GM19193 (cell line): ENCODE data around the gene ERVH48-1.
A peak's percentile ranks its signal among the peaks of the same experiment; 100 is the strongest.

Experiments
- POLR2A ChIP-seq: IDR thresholded peaks from 4 replicates; pipeline ENCODE4 v1.6.1; 2011; ENCODE audit not compliant: insufficient read depth, insufficient read length; ENCODE audit errors: extremely low read depth

ERVH48-1 gene

GRCh38 chr21:42892931-42893755, 32.3 kb downstream of the ERVH48-1 start, which contains the start of gene NDUFV3:
Gene NDUFV3 (plus strand): TSS chr21:42893309. CDS start chr21:42893334, 25 bp downstream.
- peak; percentile 94 for TF ChIP-seq POLR2A

- TF ChIP-seq POLR2A, result no peak
Observed at GRCh38 chr21:42892582-42892930, 32.9 kb downstream of the ERVH48-1 start.

GRCh38 chr21:42887326-42887725, 38.1 kb downstream of the ERVH48-1 start:
- TF ChIP-seq POLR2A, result no peak

- no peak for TF ChIP-seq POLR2A
Observed at GRCh38 chr21:42883921-42884320, 41.5 kb downstream of the ERVH48-1 start.

- TF ChIP-seq POLR2A, result no peak
Observed at GRCh38 chr21:42880352-42880751, 45.1 kb downstream of the ERVH48-1 start.

- peak; percentile 96 for TF ChIP-seq POLR2A
Observed at GRCh38 chr21:42878993-42879787, 46.2 kb downstream of the ERVH48-1 start, which contains the start of gene WDR4. Gene WDR4 (minus strand): TSS chr21:42879539. CDS start chr21:42879495, 44 bp downstream.

- no peak for TF ChIP-seq POLR2A
Observed at GRCh38 chr21:42878678-42878992, 46.8 kb downstream of the ERVH48-1 start.

GRCh38 chr21:42873096-42873495, 52.3 kb downstream of the ERVH48-1 start:
- TF ChIP-seq POLR2A, result no peak

- no peak for TF ChIP-seq POLR2A
Observed at GRCh38 chr21:42868196-42868595, 57.2 kb downstream of the ERVH48-1 start.
